ENCODE data around the gene C17orf107. TPM values are rescaled to one million over a fixed set of nuclear protein-coding genes. Genes with fewer than 3 reads are reported as not detected.

The C17orf107 gene
- polyA plus RNA-seq, 1 of the 3 experiments (the other 2 are of a cell fraction): 0.44 TPM

DNA sequence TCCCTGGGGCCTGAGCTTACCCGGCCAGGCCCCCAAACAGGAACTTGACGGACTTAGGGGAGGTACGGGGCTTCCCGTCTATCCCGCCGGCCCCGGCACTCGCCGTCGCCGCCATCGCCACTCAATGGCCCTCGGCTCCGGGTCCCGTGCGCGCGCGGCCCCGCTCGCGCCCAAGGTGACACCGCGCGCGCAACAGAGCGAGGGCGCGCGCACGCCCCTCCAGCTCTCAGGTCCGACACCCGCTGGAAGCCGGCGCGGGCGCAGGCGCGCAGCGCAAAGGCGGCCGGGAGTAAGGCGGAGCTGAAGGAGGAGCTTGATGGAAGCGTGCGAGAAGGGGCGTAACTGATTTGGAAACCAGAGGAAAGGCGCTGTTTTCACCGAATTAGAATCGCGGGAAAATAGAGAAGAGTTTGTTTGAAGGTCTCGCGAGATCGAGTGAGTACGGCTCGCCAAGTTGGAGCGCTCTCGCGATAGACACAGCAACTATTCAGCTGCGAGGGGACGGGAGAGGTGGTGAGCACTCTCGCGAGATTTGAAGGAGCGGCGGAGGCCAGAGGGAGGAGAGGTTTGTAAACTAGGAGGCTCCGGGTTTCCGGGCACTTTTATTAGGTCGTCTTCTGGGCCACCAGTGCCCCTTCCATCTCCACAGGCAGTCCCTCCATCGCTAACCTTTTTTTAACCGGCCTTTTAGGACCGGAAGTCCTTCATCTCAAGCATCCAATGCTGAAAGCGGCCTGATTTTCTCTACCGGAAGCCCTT lies 40.6 kb downstream of the C17orf107 start, which contains the start of the genes RNF167 and SLC25A11 (continued):
- TF ChIP-seq, protein P1, sequence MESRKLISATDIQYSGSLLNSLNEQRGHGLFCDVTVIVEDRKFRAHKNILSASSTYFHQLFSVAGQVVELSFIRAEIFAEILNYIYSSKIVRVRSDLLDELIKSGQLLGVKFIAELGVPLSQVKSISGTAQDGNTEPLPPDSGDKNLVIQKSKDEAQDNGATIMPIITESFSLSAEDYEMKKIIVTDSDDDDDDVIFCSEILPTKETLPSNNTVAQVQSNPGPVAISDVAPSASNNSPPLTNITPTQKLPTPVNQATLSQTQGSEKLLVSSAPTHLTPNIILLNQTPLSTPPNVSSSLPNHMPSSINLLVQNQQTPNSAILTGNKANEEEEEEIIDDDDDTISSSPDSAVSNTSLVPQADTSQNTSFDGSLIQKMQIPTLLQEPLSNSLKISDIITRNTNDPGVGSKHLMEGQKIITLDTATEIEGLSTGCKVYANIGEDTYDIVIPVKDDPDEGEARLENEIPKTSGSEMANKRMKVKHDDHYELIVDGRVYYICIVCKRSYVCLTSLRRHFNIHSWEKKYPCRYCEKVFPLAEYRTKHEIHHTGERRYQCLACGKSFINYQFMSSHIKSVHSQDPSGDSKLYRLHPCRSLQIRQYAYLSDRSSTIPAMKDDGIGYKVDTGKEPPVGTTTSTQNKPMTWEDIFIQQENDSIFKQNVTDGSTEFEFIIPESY (IDR thresholded peaks at IDR 0.05; ENCODE audit: borderline replicate concordance, low read depth): peak; percentile 99
- TF ChIP-seq RFX5 (IDR thresholded peaks at IDR 0.05; ENCODE audit: low read length) (no peak), RXRA (IDR thresholded peaks at IDR 0.05; ENCODE audit: borderline replicate concordance, low read depth) (no peak), TEAD4 (IDR thresholded peaks at IDR 0.05; ENCODE audit: borderline replicate concordance, insufficient read depth) (no peak), EZH2phosphoT487 (IDR thresholded peaks at IDR 0.05; ENCODE audit: borderline replicate concordance, low read depth) (no peak), MXI1 (IDR thresholded peaks at IDR 0.05; ENCODE audit: low read depth, low read length) (peak; percentile 84), GATA2 (CRISPR knock-in tag; IDR thresholded peaks at IDR 0.05) (no peak)
- TF ChIP-seq, protein P2, sequence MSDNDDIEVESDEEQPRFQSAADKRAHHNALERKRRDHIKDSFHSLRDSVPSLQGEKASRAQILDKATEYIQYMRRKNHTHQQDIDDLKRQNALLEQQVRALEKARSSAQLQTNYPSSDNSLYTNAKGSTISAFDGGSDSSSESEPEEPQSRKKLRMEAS (IDR thresholded peaks at IDR 0.05; ENCODE audit: low read depth): no peak
- TF ChIP-seq, protein P3, sequence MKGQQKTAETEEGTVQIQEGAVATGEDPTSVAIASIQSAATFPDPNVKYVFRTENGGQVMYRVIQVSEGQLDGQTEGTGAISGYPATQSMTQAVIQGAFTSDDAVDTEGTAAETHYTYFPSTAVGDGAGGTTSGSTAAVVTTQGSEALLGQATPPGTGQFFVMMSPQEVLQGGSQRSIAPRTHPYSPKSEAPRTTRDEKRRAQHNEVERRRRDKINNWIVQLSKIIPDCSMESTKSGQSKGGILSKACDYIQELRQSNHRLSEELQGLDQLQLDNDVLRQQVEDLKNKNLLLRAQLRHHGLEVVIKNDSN (IDR thresholded peaks at IDR 0.05; ENCODE audit: borderline replicate concordance, low read depth): no peak
- TF ChIP-seq, protein P4, sequence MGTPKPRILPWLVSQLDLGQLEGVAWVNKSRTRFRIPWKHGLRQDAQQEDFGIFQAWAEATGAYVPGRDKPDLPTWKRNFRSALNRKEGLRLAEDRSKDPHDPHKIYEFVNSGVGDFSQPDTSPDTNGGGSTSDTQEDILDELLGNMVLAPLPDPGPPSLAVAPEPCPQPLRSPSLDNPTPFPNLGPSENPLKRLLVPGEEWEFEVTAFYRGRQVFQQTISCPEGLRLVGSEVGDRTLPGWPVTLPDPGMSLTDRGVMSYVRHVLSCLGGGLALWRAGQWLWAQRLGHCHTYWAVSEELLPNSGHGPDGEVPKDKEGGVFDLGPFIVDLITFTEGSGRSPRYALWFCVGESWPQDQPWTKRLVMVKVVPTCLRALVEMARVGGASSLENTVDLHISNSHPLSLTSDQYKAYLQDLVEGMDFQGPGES (IDR thresholded peaks at IDR 0.05; ENCODE audit: low read depth, low read length): no peak

DNA sequence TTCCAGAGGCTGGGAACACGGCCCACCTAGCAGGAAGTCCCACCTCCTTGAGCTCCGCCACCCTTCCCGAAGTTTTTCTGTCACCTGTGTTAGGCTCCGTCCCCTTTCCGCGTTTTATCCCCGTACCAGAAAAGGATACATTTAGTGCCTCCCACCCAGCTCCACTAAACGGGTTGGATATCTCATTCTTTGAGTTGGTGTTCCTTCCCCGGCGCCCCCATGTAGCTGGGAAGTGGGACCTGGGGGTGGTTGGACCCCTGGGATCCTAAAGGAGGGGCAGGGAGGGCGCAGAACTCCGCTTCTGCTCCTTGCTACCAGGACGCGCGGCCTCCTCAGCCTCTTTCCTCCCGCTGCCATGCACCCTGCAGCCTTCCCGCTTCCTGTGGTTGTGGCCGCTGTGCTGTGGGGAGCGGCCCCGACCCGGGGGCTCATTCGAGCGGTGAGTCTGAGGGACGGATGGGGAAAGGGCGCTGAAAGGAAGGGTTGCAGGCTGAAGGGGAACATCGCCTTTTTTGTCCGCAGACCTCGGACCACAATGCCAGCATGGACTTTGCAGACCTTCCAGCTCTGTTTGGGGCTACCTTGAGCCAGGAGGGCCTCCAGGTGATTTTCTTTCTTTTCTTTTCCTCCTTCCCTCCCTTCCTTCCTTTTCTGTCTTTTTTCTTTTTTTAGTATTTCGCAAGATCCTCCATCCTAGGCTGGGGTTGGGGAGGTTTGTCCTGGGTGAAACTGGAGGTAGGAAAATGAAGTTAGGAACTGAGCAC lies 41.4 kb downstream of the C17orf107 start:
- Histone ChIP-seq H3K9ac (peak overlapping the region; percentile 83), H3K9me3 (no peaks in the 10 kb centered on the region), H3K9me2 (no peaks in the 10 kb centered on the region), H4K20me1 (ENCODE audit: insufficient read depth) (peaks cover 27% of the 10 kb centered on the region), H3F3A (replicated peaks; ENCODE audit: insufficient read depth) (peaks cover 49% of the 10 kb centered on the region), H3K79me2 (ENCODE audit: insufficient read depth) (peaks cover 70% of the 10 kb centered on the region), H2AFZ (ENCODE audit: low read depth) (peak overlapping the region; percentile 74), H3K27ac (ENCODE audit: low read depth in 2 of 2, low read length in 1 of 2) (peak overlapping the region; percentile 94 to 98), H3K4me2 (peak overlapping the region; percentile 97), H3K4me1 (ENCODE audit: control insufficient read depth in 1 of 2, insufficient read depth in 2 of 2, low read depth in 1 of 2, low read length in 1 of 2) (peaks cover 22 to 34% of the 10 kb centered on the region in 2 experiments), H3K27me3 (ENCODE audit: insufficient read depth) (no peaks in the 10 kb centered on the region), H3K4me3 (ENCODE audit: low read depth in 2 of 2, low read length in 1 of 2) (peak overlapping the region; percentile 80 to 86), H3K36me3 (replicated peaks in 1 of 2; ENCODE audit: control insufficient read depth in 1 of 2, insufficient read depth in 2 of 2, low read length in 1 of 2) (peaks cover 30 to 43% of the 10 kb centered on the region in 2 experiments)
- POLR2A ChIA-PET: interaction anchor here (0.8 to 2.0 kb wide), 4 partner anchors 11 to 40 kb away, joined by 3 to 35 read pairs (median 17); partner anchors contain the start of genes ENO3 and SPAG7
- under 1% methylated on average over 27 of the region's 29 CpGs for WGBS (ENCODE audit: low lambda C conversion rate)
- peak; percentile 85 for DNase-seq
- CTCF ChIA-PET: interaction anchor here (1.0 to 3.9 kb wide), 7 partner anchors 8 to 121 kb away, joined by 3 to 29 read pairs (median 3); partner anchors contain the start of genes CHRNE, PFN1 and SPAG7
- TF ChIP-seq TEAD4 (IDR thresholded peaks at IDR 0.05; ENCODE audit: borderline replicate concordance, insufficient read depth) (no peak), RFX5 (IDR thresholded peaks at IDR 0.05; ENCODE audit: low read length) (no peak), EZH2phosphoT487 (IDR thresholded peaks at IDR 0.05; ENCODE audit: borderline replicate concordance, low read depth) (no peak), CHD2 (IDR thresholded peaks at IDR 0.05; ENCODE audit: low read length, partially characterized antibody) (no peak), RAD21 (IDR thresholded peaks at IDR 0.05; ENCODE audit: low read length) (no peak), TAF1 (IDR thresholded peaks at IDR 0.05; ENCODE audit: borderline replicate concordance, low read depth, low read length) (peak; percentile 9), SMC3 (IDR thresholded peaks at IDR 0.05; ENCODE audit: low read depth, low read length) (no peak), SIN3A (IDR thresholded peaks at IDR 0.05; ENCODE audit: borderline replicate concordance, low read depth, low read length) (no peak), MXI1 (IDR thresholded peaks at IDR 0.05; ENCODE audit: low read depth, low read length) (peak; percentile 60), JUND (IDR thresholded peaks at IDR 0.05) (no peak; the same call in 1 of the 2 replicates), FOXJ3 (CRISPR knock-in tag; IDR thresholded peaks at IDR 0.05) (no peak), TCF12 (IDR thresholded peaks at IDR 0.05) (no peak), RCOR1 (IDR thresholded peaks at IDR 0.05; ENCODE audit: low read length) (no peak), GATA2 (CRISPR knock-in tag; IDR thresholded peaks at IDR 0.05) (no peak)
- TF ChIP-seq, protein P1 (IDR thresholded peaks at IDR 0.05; ENCODE audit: borderline replicate concordance, low read depth): no peak
- TF ChIP-seq, protein P4 (IDR thresholded peaks at IDR 0.05; ENCODE audit: low read depth, low read length): no peak
